B cell (primary cell): ENCODE results near the gene CENPL. TPM values are rescaled to one million over a fixed set of nuclear protein-coding genes. Genes with fewer than 3 reads are reported as not detected.

Experiments
- ATAC-seq: fragments of 200-7000 bp; cut with Tn5 transposase; one replicate; pipeline ENCODE4 v1.10.0; 2021; ENCODE audit warnings: low read depth, mild to moderate bottlenecking, moderate number of reproducible peaks, moderate library complexity
- CTCF ChIA-PET: fragments of 350-600 bp; sonication (Branson Sonifier 250); formaldehyde crosslinking; loops from one replicate; lab custom pipeline; 2021; ENCODE audit warnings: antibody characterized with exemption, inconsistent platforms; lab: Charles Lee
- POLR2A ChIA-PET: fragments of 350-600 bp; sonication (Branson Sonifier 250); formaldehyde crosslinking; loops from one replicate; lab custom pipeline; 2021; ENCODE audit warnings: antibody characterized with exemption; lab: Charles Lee
- DNase-seq: peaks from one replicate; pipeline ENCODE4 v3.0.0; 2013
- H2AFZ ChIP-seq: 2 replicates; pipeline ENCODE4 v1.6.1; 2012; ENCODE audit warnings: mild to moderate bottlenecking, low read depth, low read length; ENCODE audit not compliant: insufficient read depth, poor library complexity, severe bottlenecking
- H3K27ac ChIP-seq, 2 donors: 1 replicate in 1 of 2; 2 replicates in 1 of 2; pipeline ENCODE4 v1.5.1; 2012 to 2013; ENCODE audit warnings: low read length in 2 of 2, mild to moderate bottlenecking in 2 of 2, moderate library complexity in 1 of 2
- H3K27me3 ChIP-seq, 4 experiments: fragments of 200-600 bp in 1 of 4; sonication (generic) in 1 of 4; replicated peaks in 1 of 4; 1 replicate in 2 of 4; 2 replicates in 2 of 4; pipeline versions ENCODE4 v1.6.1 to v1.7.0; 2013 to 2016; ENCODE audit warnings: low read length in 3 of 4, mild to moderate bottlenecking in 2 of 4, mixed read lengths in 1 of 4, moderate library complexity in 1 of 4; ENCODE audit not compliant: insufficient read depth in 4 of 4, control insufficient read depth in 3 of 4; ENCODE audit errors: control extremely low read depth in 1 of 4
- H3K36me3 ChIP-seq, 2 experiments: replicated peaks in 1 of 2; 1 replicate in 1 of 2; 2 replicates in 1 of 2; pipeline versions ENCODE4 v1.6.1 to v1.7.1; 2013; ENCODE audit warnings: low read length in 1 of 2; ENCODE audit not compliant: insufficient read depth in 2 of 2, control insufficient read depth in 1 of 2; ENCODE audit errors: control extremely low read depth in 1 of 2, extremely low read depth in 1 of 2
- H3K4me1 ChIP-seq, 2 donors: fragments of 200-600 bp in 1 of 2; sonication (generic) in 1 of 2; 1 replicate in 1 of 2; 2 replicates in 1 of 2; pipeline versions ENCODE4 v1.5.1 to v1.6.1; 2013 to 2017; ENCODE audit warnings: low read length in 2 of 2; ENCODE audit not compliant: control insufficient read depth in 2 of 2, insufficient read depth in 2 of 2
- H3K4me2 ChIP-seq: replicated peaks from 2 replicates; pipeline ENCODE3; 2012; ENCODE audit warnings: mild to moderate bottlenecking, low read depth, low read length; ENCODE audit not compliant: poor library complexity, severe bottlenecking
- H3K4me3 ChIP-seq, 5 experiments: fragments of 200-600 bp in 1 of 5; sonication (generic) in 1 of 5; 1 replicate in 3 of 5; 2 replicates in 2 of 5; pipeline versions ENCODE4 v1.5.1 to v1.7.0; 2011 to 2016; ENCODE audit warnings: low read length in 4 of 5, mild to moderate bottlenecking in 4 of 5, low read depth in 2 of 5, control low read depth in 1 of 5, moderate library complexity in 1 of 5; ENCODE audit not compliant: insufficient read depth in 1 of 5; ENCODE audit errors: control extremely low read depth in 1 of 5, extremely low read depth in 1 of 5
- H3K79me2 ChIP-seq: fragments of 200-600 bp; sonication (generic); one replicate; pipeline ENCODE4 v1.6.0; 2016; ENCODE audit warnings: low read length; ENCODE audit not compliant: control insufficient read depth, insufficient read depth
- H3K9ac ChIP-seq: fragments of 200-600 bp; sonication (generic); 2 replicates; pipeline ENCODE4 v1.6.1; 2017; ENCODE audit warnings: mild to moderate bottlenecking, low read length, moderate library complexity
- H3K9me3 ChIP-seq, 3 donors: one replicate each; pipeline versions ENCODE4 v1.6.1 to v1.7.1; 2013; ENCODE audit warnings: low read length in 2 of 3; ENCODE audit not compliant: control insufficient read depth in 2 of 3, insufficient read depth in 1 of 3; ENCODE audit errors: control extremely low read depth in 1 of 3
- H4K20me1 ChIP-seq: 2 replicates; pipeline ENCODE4 v1.6.0; 2012; ENCODE audit warnings: mild to moderate bottlenecking, low read length; ENCODE audit not compliant: insufficient read depth, control insufficient read depth, poor library complexity, severe bottlenecking
- H3K27ac Mint-ChIP-seq: one replicate; pipeline ENCODE4 v1.8.0; 2021; ENCODE audit warnings: mixed read lengths
- H3K27me3 Mint-ChIP-seq: one replicate; pipeline ENCODE4 v1.8.0; 2021; ENCODE audit warnings: mixed read lengths
- H3K4me1 Mint-ChIP-seq: one replicate; pipeline ENCODE4 v1.8.0; 2021; ENCODE audit warnings: mixed read lengths
- H3K4me3 Mint-ChIP-seq: one replicate; pipeline ENCODE4 v1.8.0; 2021; ENCODE audit warnings: mixed read lengths
- H3K9me3 Mint-ChIP-seq: one replicate; pipeline ENCODE4 v1.8.0; 2022; ENCODE audit warnings: mixed read lengths; ENCODE audit not compliant: insufficient read depth
- CTCF ChIP-seq: fragments of 200-600 bp; IDR thresholded peaks from one replicate; pipeline ENCODE4 v1.8.0; 2022; ENCODE audit warnings: antibody characterized with exemption, mild to moderate bottlenecking
- EZH2 ChIP-seq: IDR thresholded peaks from 2 replicates; pipeline ENCODE4 v1.6.1; 2012; ENCODE audit warnings: borderline replicate concordance, low read depth, mild to moderate bottlenecking, moderate library complexity, low read length; ENCODE audit not compliant: insufficient read depth, poor library complexity, severe bottlenecking
- WGBS: methylation state at CpG from one replicate; pipeline ENCODE4 v1.1.5; 2013; ENCODE audit warnings: missing lambda C conversion rate; ENCODE audit not compliant: insufficient coverage; 5-methylcytosine and 5-hydroxymethylcytosine counted together
- intact Hi-C: fragments of 100-400 bp; cut with micrococcal nuclease; formaldehyde crosslinking; loops from one replicate; pipeline ENCODE4 v1.10.0; 2022
- polyA plus RNA-seq: library from polyadenylated mRNA; depleted of rRNA; stranded (reverse); fragments of >200 nt; gene quantifications from 2 replicates; pipeline ENCODE4 v1.2.3, GENCODE V29; 2012
- total RNA-seq, 2 donors: library from RNA; stranded (reverse); fragments of 120-200 nt in 1 of 2; gene quantifications; 1 replicate in 1 of 2; 2 replicates in 1 of 2; pipeline versions ENCODE4 v1.2.3 to v1.2.4, GENCODE V29; 2013 to 2022

Gene CENPL
- total and polyA plus RNA-seq, 2 donors (not counting 1 experiment from before 2014, with no cell fraction given) = 3.2 to 9.7 TPM

DNA sequence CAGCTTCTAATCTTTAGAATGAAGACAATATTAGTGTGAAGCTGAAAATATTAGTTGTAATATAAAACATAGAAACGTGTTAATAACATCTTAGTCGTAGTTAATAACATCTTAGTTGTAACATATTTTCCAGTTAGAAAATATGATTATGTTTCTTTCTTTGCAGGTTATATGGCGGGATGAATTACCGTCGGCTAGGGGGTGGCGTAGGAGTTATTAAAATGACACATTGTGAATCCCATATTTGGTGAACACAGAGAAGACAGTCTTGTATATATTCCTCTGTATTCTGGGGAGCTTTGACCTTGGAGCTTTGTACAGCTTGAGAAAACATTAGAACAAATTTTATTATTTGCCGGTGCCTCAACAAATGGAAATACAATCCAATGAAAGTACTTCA is 39.7 kb downstream of the CENPL start:
- H3K4me2 ChIP-seq = no peak overlapping the region
- H3K79me2 ChIP-seq = no peaks in the 10 kb centered on the region
- Mint-ChIP-seq H3K9me3 (no peaks in the 10 kb centered on the region), H3K4me3 (no peak overlapping the region), H3K27me3 (no peaks in the 10 kb centered on the region), H3K27ac (no peak overlapping the region), H3K4me1 (no peaks in the 10 kb centered on the region)
- H3K27me3 ChIP-seq = no peaks in the 10 kb centered on the region
- no peaks in the 10 kb centered on the region for H4K20me1 ChIP-seq
- H3K4me3 ChIP-seq = no peak overlapping the region
- CTCF ChIA-PET = no interaction called here
- no CpG with 5 or more reads among the region's 7 CpGs for WGBS
- H3K27ac ChIP-seq = no peak overlapping the region
- H3K9ac ChIP-seq = no peak overlapping the region
- H2AFZ ChIP-seq = no peak overlapping the region
- no peaks in the 10 kb centered on the region for H3K9me3 ChIP-seq
- peaks cover 9 to 39% of the 10 kb centered on the region in 2 experiments for H3K36me3 ChIP-seq
- no peak for ATAC-seq
- POLR2A ChIA-PET = no interaction called here
- DNase-seq = no peak
- H3K4me1 ChIP-seq = no peaks in the 10 kb centered on the region
- intact Hi-C loops = no loop called here
- TF ChIP-seq CTCF (no peak), EZH2 (no peak)

DNA sequence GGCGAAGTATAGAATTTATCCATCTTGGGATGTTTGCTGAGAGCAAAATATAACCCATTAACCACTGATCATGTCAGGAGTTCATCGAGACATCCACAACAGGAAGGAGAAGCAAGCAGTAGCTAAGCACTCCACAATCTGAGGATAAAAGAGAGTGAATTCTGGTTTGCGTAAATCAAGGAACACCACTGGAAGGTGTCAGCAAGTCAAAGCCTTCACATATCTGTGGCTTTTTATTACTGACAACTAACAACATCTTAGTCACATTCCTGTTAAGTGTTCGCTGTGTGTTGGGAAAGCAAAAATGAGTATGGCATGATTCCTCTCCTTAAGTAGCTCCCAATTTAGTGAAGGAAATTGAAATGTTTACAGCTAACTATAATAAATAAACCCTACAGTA is 44.7 kb downstream of the CENPL start:
- Histone ChIP-seq H3K4me3 (no peak overlapping the region), H3K27me3 (no peaks in the 10 kb centered on the region), H3K27ac (no peak overlapping the region), H2AFZ (no peak overlapping the region), H3K4me2 (no peak overlapping the region), H4K20me1 (no peaks in the 10 kb centered on the region), H3K79me2 (no peaks in the 10 kb centered on the region), H3K9ac (no peak overlapping the region), H3K9me3 (no peaks in the 10 kb centered on the region), H3K36me3 (peaks cover 14 to 49% of the 10 kb centered on the region in 2 experiments), H3K4me1 (no peaks in the 10 kb centered on the region)
- no peak overlapping the region for H3K27ac Mint-ChIP-seq
- no CpG with 5 or more reads among the region's 4 CpGs for WGBS
- DNase-seq (no peak), ATAC-seq (no peak)
- TF ChIP-seq EZH2 (no peak), CTCF (no peak)
- CTCF ChIA-PET = interaction anchor here (1.2 to 1.4 kb wide), 2 partner anchors 348 to 1035 kb away, joined by 3 to 4 read pairs; no protein-coding TSS in a partner anchor
- no peaks in the 10 kb centered on the region for H3K9me3 Mint-ChIP-seq
- H3K27me3 Mint-ChIP-seq = no peaks in the 10 kb centered on the region
- no peak overlapping the region for H3K4me3 Mint-ChIP-seq
- intact Hi-C loops = no loop called here
- no peaks in the 10 kb centered on the region for H3K4me1 Mint-ChIP-seq
- POLR2A ChIA-PET = no interaction called here
